ENCODE data around the gene PIKFYVE.
A peak's percentile ranks its signal among the peaks of the same experiment; 100 is the strongest.
"Not testable (repeated sequence)": the region's sequence is repeated elsewhere in the genome, so short reads cannot be mapped to it uniquely, and the experiment has no call there.

PIKFYVE gene, protein sequence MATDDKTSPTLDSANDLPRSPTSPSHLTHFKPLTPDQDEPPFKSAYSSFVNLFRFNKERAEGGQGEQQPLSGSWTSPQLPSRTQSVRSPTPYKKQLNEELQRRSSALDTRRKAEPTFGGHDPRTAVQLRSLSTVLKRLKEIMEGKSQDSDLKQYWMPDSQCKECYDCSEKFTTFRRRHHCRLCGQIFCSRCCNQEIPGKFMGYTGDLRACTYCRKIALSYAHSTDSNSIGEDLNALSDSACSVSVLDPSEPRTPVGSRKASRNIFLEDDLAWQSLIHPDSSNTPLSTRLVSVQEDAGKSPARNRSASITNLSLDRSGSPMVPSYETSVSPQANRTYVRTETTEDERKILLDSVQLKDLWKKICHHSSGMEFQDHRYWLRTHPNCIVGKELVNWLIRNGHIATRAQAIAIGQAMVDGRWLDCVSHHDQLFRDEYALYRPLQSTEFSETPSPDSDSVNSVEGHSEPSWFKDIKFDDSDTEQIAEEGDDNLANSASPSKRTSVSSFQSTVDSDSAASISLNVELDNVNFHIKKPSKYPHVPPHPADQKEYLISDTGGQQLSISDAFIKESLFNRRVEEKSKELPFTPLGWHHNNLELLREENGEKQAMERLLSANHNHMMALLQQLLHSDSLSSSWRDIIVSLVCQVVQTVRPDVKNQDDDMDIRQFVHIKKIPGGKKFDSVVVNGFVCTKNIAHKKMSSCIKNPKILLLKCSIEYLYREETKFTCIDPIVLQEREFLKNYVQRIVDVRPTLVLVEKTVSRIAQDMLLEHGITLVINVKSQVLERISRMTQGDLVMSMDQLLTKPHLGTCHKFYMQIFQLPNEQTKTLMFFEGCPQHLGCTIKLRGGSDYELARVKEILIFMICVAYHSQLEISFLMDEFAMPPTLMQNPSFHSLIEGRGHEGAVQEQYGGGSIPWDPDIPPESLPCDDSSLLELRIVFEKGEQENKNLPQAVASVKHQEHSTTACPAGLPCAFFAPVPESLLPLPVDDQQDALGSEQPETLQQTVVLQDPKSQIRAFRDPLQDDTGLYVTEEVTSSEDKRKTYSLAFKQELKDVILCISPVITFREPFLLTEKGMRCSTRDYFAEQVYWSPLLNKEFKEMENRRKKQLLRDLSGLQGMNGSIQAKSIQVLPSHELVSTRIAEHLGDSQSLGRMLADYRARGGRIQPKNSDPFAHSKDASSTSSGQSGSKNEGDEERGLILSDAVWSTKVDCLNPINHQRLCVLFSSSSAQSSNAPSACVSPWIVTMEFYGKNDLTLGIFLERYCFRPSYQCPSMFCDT (N-terminal part only)

GRCh38 chr2:208265801-208266552, at the start of gene PIKFYVE:
Gene PIKFYVE, plus strand, starts transcription at chr2:208266255. Its CDS starts 5,265 bp downstream, at chr2:208271520.
- peak; percentile 75 for DNase-seq (ENCODE audit: low read depth)

DNA sequence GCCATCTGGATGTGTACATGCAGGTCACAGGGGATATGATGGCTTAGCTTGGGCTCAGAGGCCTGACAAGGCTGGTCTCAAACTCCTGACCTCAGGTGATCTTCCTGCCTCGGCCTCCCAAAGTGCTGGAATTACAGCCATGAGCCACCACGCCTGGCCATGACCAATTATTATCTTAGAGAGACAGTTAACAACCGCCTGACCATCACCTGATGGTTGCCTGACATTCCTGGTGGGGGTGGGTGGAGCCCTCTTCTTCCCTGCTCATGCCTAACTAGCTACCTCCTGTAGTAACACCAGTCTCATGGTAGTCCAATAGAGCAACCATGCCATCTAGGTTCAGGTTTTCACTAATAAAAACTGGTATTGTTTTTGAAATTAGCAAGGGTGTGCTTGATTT, 44.2 kb upstream of the PIKFYVE start:
- DNase-seq (ENCODE audit: low read depth): not testable (repeated sequence)

DNA sequence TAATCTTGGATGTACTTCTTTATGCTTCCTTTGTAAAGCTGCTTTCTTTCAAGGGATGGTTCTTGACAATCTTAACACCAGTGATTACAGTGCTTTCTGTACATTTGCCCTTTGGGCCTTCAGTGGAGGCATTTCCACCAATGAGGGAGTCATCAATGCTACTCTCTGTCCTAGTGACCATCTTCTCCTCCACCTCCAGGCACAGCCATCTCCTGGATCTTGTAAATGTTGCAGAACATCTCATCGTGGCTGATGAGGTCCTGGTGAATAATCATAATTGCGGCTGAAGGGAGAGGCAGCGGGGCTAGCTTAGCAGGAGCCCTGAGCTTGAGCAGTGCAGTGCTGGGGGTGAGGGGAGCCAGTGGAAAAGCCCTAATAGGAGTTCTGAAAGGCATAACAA, 43.7 kb upstream of the PIKFYVE start:
- DNase-seq (ENCODE audit: low read depth): no peak

GRCh38 chr2:208224802-208225201, 41.3 kb upstream of the PIKFYVE start:
- no peak for DNase-seq (ENCODE audit: low read depth)

DNA sequence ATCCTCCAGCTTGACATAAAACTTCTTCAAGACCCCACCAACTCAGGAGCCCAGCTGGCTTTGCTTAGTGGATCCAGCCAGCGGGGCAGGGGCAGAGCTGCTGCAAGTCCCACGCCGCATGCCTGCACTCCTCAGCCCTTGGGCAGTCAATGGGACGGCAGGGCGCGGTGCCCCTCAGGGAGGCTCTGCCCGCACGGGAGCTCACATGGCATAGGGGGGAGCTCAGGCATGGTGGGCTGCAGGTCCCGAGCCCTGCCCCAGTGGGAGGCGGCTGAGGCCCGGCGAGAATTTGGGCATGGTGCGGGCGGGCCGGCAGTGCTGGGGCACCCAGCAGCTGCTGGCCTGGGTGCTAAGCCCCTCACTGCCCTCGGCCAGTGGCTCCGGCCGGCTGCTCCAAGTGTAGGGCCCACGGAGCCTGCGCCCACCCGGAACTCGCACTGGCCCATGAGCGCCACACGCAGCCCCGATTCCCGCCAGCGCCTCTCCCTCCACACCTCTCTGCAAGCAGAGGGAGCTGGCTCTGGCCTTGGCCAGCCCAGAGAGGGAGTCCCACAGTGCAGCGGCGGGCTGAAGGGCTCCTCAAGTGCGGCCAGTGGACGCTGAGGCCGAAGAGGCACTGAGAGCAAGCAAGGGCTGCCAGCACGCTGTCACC, 38.3 kb upstream of the PIKFYVE start:
- no peak for DNase-seq (ENCODE audit: low read depth)

GRCh38 chr2:208228476-208228875, 37.6 kb upstream of the PIKFYVE start:
- no peak for DNase-seq (ENCODE audit: low read depth)

DNA sequence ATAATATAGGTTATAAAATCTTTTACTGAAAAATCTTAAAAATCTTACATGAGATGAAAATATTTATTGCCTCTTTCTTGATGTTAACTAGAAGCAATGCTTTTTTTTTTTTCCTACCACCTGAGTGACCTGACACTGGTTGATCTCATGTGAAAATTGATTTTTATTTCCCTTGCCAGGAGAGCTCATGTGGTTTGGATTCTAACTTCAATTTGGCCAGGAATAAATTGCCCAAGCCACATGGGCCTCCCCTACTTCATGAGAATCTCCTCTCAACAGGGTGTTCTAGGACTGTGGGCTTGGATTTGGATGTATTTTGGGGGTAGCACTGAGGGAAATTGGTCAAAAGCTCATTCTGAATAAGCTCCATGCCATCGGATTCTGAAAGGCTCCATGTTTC, 31.3 kb upstream of the PIKFYVE start:
- DNase-seq (ENCODE audit: low read depth): no peak

DNA sequence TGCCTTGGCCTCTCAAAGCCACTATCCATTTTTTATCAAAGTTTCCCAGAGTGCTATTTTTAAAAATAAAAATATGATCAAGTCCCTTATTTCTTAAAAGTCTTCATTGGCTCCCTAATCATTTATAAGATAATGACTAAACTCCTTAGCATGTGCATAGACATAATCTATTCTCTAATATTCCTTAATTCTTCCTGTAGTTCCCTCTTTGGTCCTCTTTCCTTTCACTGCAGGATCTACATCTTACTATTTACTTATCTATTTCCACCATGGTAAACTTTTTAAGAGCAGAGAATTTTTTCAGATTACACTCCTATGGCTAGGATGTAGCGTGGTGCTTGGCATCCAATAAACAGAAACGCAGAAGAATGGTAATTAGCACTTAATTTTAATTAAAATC, 30.2 kb upstream of the PIKFYVE start:
- DNase-seq (ENCODE audit: low read depth): no peak

DNA sequence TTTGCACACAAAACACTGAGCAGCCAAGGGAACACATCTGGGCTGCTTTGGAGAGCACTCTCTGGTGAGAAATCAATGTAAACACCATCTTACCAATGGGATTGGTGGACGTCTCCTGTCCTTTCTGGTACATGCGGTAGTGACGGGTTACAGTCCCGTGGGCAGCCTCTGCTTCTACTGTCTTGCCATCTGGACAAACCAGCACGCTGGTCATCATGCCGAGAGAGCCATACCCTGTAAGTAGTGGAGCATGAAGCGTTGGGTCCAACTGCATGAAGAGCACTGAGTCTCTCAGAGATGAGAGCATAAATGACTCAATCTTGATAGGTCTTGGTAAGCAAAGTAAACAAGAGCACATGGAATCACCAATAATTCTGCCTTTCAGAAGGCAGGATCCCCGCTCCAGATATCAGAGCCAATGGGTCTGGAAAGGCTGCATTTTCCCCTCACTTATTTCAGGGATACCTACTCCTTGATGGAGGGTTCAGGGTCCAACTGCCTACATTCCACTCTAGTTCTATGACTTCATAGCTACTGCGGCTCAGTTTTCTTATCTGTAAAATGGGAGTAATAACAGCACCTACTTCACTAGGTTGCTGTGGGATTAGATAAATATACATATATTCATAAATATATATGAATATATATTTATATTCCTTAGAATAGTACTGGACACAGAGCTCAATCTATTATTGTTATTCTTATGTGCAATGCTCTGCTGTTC, 26.1 kb upstream of the PIKFYVE start:
- DNase-seq (ENCODE audit: low read depth): no peak

GRCh38 chr2:208240619-208241209, 25.3 kb upstream of the PIKFYVE start:
- no peak for DNase-seq (ENCODE audit: low read depth)

- DNase-seq (ENCODE audit: low read depth): no peak
These were observed 21.6 kb upstream of the PIKFYVE start for GRCh38 chr2:208244422-208244821.

- no peak for DNase-seq (ENCODE audit: low read depth)
These were observed 20.3 kb upstream of the PIKFYVE start for GRCh38 chr2:208245746-208246145.

DNA sequence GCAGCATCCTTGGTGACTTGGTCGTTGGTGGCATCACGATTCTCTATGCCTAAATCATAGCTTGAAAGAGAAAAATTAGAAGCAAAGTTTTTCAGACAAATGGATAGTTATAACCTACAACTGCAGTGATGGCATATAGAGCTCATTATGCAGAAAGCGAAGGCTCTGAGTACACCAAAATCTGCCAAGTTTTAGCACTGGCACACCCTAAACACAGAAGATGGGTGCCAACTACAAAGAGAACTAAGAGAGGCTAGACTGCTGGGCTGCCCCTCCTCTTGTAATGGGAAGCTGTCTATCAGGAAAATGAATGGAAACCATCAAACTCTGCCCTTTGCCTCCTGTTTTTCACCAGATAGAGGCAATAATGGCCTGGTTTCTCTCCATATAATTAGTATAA, 17.5 kb upstream of the PIKFYVE start:
- no peak for DNase-seq (ENCODE audit: low read depth)

DNA sequence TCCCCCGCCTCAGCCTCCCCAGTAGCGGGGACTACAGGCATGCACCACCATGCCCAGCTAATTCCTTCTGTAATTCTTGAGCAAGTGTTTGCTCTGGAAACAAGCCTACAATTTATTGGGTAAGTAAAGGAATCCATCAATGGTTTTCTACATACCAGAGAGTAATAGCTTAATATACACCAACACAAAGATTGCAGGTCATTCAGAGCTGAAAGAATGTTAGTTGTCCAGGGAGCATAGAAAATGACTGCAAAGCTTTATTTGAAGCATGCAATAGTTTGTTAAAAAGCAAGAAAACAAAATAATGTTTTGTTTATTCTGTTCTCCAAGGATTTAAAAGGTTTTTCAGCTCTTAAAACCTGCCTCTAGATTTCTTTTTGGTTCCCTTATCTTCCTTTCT, 16.8 kb upstream of the PIKFYVE start:
- DNase-seq (ENCODE audit: low read depth): no peak

GRCh38 chr2:208250388-208250787, 15.7 kb upstream of the PIKFYVE start:
- DNase-seq (ENCODE audit: low read depth): no peak

- DNase-seq (ENCODE audit: low read depth): no peak
These were observed 15.0 kb upstream of the PIKFYVE start for GRCh38 chr2:208251098-208251497.

DNA sequence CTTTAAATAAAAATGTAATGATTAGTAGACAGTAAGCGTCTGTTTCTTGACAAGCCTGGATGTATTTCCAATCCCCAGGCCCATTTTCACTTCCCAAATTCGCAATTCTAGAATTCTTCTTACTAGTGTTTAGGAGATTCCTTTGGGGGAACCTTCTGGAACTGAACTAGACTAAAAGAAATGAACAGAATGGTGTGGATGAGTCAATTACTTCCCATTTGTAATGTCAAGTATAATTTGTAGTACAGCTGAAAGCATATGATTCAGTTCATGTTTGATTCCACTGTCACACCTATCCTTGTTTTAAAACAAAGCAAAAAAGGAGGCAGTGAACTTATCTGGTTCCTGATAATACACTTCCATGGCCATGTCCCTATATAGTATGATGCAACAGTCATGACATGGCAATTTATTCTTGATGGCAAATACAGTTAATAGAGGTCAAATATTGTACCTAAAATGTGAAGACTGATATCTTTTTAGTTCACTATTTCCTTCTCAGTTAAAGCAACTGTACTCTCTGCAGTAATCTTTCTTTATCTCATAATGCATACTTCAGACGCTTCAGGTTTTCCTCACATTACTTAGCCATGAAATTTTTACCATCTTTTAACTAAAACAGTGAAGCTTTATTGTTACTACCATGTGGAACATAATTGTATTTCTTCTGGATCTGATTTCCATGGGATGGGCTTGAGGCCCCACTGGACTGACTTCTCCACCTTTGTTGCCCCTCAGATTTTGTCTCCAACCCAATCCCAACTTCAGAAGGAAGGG, 13.2 kb upstream of the PIKFYVE start:
- DNase-seq (ENCODE audit: low read depth): no peak

DNA sequence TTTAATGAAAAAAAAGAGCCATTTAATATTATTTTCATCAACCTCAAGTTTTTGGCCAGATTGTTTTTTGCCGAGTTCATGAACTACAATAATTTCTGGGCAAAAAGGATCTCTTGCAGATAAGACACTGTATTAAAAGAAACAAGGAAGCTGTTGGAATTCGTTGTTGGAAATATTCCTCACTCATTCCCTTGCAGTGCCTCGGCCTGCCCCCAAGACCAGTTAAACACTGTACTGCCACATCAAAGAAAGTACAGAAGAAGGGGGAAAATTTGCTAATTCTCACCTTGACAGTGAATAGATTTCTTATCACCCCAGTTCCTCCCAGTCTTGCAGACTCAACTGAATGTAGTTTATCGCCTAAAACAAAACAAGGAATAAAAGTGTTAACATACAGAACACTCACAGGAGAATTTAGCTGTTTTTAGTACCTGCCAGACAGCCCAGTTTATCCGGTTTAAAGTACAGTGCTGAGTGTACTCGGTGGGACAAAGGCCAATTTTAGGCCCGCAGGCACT, 12.4 kb upstream of the PIKFYVE start:
- no peak for DNase-seq (ENCODE audit: low read depth)
